HAP-1 (cell line): ENCODE measurements around the gene SORBS1.
A peak's percentile ranks its signal among the peaks of the same experiment; 100 is the strongest.

Source experiments
- DNase-seq, 2 experiments: peaks; one replicate each; pipeline ENCODE4 v3.0.0-alpha.2; 2016 to 2020; ENCODE audit warnings: low spot score in 2 of 2
- H3K27me3 ChIP-seq: fragments of 250-450 bp; sonication (Bioruptor Pico); 2 replicates; pipeline ENCODE4 v1.5.1; 2020; ENCODE audit warnings: low read depth, mild to moderate bottlenecking, moderate library complexity
- H3K36me3 ChIP-seq: fragments of 250-450 bp; sonication (Bioruptor Pico); replicated peaks from 2 replicates; pipeline ENCODE4 v1.5.1; 2020; ENCODE audit warnings: mild to moderate bottlenecking
- H3K4me1 ChIP-seq: fragments of 250-450 bp; sonication (Bioruptor Pico); 2 replicates; pipeline ENCODE4 v1.5.1; 2020; ENCODE audit warnings: mild to moderate bottlenecking
- H3K4me3 ChIP-seq: fragments of 250-450 bp; sonication (Bioruptor Pico); 2 replicates; pipeline ENCODE4 v1.5.1; 2020; ENCODE audit warnings: mild to moderate bottlenecking, moderate library complexity
- H3K9me3 ChIP-seq: fragments of 250-450 bp; sonication (Bioruptor Pico); 2 replicates; pipeline ENCODE4 v1.5.1; 2020; ENCODE audit warnings: mild to moderate bottlenecking, moderate library complexity
- in situ Hi-C: fragments of 300-500 bp; cut with MboI; formaldehyde crosslinking; loops from 3 replicates; pipeline ENCODE4 v1.14.3; 2020; ENCODE audit warnings: low sequenced_read_pairs, inconsistent platforms, mixed read lengths

Gene SORBS1

DNA sequence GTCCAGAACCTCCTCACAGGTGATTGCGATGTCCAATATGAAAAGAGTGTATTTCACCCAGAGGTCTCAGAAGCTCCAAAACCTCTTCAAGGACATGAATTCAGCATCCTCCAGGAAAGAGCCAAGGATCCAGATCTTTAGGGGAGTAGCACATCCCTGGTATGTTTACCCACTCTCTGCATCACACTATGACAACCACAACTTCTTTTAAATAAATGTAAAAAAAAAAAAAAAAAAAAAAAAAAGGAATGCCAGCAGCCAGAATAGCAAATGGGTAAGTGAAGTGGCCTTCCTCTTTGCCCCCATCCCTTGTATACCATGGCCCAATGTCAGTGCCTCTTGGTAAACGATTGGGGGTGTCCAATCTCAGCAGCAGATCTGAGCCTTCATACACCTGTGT is 67.3 kb downstream of the SORBS1 start:
- Histone ChIP-seq H3K9me3 (no peaks in the 10 kb centered on the region), H3K36me3 (no peaks in the 10 kb centered on the region), H3K4me3 (no peak overlapping the region), H3K27me3 (no peaks in the 10 kb centered on the region), H3K4me1 (no peaks in the 10 kb centered on the region)
- no peak for DNase-seq
- in situ Hi-C loops = no loop called here

DNA sequence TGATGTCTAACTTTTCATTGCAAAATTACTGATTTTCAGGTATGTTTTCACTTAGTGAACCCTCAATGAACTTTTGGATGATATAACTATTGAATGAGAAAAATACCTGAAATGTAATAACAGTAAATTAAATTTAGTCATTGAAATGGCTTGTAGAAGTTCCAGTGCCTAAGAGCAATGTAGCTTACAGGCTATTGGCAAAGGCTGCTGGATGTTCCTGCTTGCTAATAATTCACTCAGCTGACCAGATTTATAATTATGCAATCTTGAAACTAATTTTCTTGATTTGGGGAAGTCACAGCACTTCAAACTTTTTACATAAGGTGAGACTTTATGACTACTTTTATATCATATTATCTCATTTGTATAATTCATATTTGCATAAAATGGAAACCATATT is 73.2 kb downstream of the SORBS1 start:
- DNase-seq = no peak
- in situ Hi-C loops = no loop called here
- Histone ChIP-seq H3K27me3 (no peaks in the 10 kb centered on the region), H3K36me3 (no peaks in the 10 kb centered on the region), H3K4me1 (no peaks in the 10 kb centered on the region), H3K9me3 (no peaks in the 10 kb centered on the region), H3K4me3 (no peak overlapping the region)

DNA sequence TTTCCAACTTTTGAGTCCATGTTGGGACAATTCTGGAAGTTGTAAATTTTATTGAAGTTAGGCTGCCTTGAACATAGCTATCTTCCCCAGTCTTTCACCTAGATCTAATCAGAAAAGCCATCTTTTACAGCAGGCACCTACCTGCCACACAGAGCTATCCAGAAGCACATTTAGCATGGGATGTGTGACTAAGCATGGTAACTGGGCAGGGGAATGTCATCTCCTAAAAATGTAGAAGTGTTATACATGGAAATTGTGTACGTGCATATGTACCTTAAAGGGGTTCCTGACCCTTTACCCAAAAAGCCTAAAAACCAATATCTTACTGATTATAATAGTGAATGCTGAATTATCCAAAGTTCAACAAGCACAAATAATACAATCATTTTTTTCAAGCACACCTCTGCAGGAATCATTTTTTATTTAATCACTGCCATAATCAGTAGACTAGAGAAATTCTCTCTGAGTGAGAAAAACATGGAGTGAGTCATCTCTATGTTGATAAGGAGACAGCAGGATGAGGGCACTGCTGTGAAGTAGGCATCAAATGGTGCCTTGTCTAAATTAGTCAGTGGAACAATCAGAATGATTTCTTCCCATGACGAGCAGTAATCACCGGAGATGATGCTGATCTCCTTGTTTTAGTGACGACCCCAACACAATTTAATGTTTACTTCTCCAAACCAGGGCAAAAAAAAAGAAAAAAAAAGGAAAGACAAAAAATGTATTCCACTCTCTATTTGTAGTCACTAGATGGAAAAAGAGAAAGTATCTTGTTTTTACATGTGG is 75.9 kb downstream of the SORBS1 start:
- Histone ChIP-seq H3K36me3 (no peaks in the 10 kb centered on the region), H3K9me3 (no peaks in the 10 kb centered on the region), H3K4me3 (no peak overlapping the region), H3K27me3 (no peaks in the 10 kb centered on the region), H3K4me1 (no peaks in the 10 kb centered on the region)
- in situ Hi-C loops = no loop called here
- no peak for DNase-seq

DNA sequence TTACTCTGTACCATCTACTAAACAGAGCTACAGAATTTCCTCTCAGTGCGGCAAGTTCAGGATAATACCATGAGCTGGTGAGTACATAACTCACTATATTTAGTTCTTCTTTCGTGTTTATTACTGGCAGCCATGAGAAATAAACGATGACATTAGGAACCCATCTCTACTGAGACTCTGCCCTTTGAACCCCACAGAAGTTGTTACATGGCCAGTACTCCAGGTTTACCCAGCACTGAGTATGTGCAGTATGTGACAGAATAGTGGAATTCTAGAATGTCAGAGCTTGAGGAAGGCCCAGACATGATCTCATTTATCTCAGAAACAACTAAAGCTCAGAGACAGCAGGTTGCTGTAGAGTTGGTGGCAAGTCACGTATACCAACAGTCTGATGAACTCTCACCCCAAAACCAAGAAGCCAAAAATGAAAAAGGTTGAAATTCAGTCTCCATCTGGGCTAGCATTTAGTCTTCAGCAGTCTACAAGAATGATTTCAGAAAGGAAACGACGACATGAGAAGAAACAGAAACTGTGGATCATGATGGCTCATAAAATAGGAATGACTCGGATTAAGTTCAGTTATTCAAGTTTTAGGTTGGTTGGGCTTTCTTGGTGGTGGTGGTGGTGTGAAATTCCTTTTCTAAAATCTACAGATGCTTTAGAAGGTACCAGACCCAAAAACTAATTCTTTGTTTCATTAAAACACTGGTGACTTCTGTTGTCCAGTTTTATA is 78.5 kb downstream of the SORBS1 start:
- DNase-seq = no peak
- Histone ChIP-seq H3K27me3 (no peaks in the 10 kb centered on the region), H3K36me3 (no peaks in the 10 kb centered on the region), H3K9me3 (no peaks in the 10 kb centered on the region), H3K4me3 (no peak overlapping the region), H3K4me1 (no peaks in the 10 kb centered on the region)
- in situ Hi-C loops = no loop called here

DNA sequence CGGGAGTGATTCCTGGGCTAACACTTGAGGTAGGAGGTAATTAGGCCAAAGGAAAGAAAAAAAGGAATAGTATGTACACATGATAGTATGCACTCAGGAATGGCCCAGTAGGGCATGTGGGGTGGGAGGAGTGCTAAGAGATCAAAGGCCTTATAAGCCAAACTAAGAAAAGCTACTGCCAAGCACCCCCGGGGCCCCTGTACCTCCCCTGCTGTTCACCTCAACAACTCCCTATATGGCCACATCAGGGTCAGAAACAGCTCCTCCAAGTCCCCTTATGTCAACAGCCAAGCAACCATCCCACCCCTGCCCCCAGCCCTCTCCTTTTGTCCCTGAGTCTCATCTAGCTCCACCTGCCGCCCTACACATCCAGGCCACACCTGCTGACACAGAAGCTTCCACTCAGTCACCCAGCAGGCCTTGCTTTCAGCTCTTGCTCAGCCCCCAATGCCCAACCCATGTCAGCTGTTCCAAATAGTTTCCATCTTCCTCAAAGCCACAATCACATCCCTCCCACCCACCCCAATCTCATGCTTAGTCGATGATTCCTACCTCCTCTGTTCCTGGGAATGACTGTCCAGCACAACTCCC is 80.2 kb downstream of the SORBS1 start:
- H3K36me3 ChIP-seq = no peaks in the 10 kb centered on the region
- no peaks in the 10 kb centered on the region; the same call in 1 of the 2 replicates for H3K4me1 ChIP-seq
- H3K9me3 ChIP-seq = no peaks in the 10 kb centered on the region
- in situ Hi-C loops = no loop called here
- no peak overlapping the region for H3K4me3 ChIP-seq
- DNase-seq = no peak
- no peaks in the 10 kb centered on the region for H3K27me3 ChIP-seq

DNA sequence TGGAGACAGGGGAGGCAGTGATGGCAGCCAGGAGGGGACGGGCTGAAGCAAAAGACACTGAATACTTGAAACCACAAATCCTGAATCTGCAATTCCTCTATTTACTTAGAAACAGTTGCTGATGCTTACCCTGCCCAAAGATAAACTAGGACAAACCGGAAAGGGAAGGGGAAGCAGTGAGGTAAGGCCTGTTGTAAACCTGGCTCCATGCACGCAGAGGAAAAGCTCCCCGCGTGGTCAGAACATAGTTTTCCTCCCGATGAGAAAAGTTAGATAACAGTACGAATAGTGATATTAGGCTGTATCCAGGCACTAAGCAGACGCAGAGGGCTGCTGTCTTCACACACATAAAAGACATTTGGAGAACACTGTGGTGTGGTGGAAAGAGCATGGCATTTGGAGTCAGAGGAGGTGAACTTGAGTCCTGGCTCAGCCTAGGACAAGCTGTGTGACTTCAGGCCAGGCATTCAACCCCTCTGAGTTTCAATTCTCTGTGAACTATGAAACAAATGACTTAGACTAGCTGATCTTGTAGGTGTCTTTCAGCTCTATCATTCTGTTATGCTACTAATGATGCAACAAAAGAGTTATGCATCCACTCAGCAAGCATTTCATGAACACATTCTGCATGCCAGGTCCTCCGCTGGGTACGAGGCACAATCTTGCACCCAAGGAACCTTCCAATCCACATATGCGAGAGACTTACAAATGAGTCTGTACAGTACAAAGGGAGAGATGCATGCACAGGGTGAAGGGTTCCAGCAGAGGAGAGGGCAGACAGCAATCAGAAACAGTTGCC is 80.9 kb downstream of the SORBS1 start:
- Histone ChIP-seq H3K4me1 (no peaks in the 10 kb centered on the region; the same call in 1 of the 2 replicates), H3K36me3 (no peaks in the 10 kb centered on the region), H3K4me3 (no peak overlapping the region), H3K27me3 (no peaks in the 10 kb centered on the region), H3K9me3 (no peaks in the 10 kb centered on the region)
- no peak for DNase-seq
- in situ Hi-C loops = no loop called here

DNA sequence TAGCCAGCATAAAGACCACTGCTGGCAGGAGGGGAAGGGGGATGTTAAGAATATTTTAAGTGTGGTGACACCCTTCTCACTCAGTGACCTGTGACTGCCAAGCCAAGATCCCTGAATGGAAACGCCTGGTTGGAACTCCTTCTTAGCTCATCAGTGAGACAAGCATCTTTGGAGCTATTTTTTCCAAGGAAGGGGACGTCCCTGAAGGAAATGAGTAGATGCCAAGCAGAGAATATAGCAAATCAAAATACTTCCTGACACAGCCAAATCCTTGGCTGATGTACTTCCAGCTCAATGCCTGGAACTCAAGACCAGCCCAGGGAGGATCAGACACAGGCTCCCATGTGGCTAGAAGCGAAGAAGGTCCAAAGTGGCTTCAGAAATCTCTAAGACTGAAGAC is 82.2 kb downstream of the SORBS1 start:
- in situ Hi-C loops = no loop called here
- Histone ChIP-seq H3K9me3 (no peaks in the 10 kb centered on the region), H3K4me1 (no peaks in the 10 kb centered on the region; the same call in 1 of the 2 replicates), H3K27me3 (no peaks in the 10 kb centered on the region), H3K4me3 (no peak overlapping the region), H3K36me3 (no peaks in the 10 kb centered on the region)
- no peak for DNase-seq

DNA sequence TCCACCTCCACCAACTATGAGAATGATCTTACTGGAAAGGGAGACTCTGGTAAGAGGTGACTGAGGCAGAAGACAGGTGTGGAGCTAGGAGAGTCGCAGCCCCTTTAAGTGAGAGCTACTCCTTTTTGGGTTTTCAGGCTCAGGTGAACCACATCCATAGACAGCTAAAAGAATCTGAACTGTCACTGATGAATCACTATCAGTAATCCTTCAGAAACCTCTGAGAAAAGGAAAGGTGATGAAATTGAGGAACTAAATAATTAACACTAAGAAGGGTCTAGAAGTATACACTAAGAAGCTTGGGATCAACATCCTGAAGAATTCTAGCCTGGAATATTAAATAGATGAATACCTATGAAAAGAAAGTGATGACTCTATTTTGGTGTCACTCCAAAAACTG is 83.0 kb downstream of the SORBS1 start:
- no peak for DNase-seq
- no peaks in the 10 kb centered on the region for H3K36me3 ChIP-seq
- H3K4me1 ChIP-seq = no peaks in the 10 kb centered on the region; the same call in 1 of the 2 replicates
- no peaks in the 10 kb centered on the region for H3K27me3 ChIP-seq
- H3K9me3 ChIP-seq = no peaks in the 10 kb centered on the region
- in situ Hi-C loops = no loop called here
- H3K4me3 ChIP-seq = no peak overlapping the region

DNA sequence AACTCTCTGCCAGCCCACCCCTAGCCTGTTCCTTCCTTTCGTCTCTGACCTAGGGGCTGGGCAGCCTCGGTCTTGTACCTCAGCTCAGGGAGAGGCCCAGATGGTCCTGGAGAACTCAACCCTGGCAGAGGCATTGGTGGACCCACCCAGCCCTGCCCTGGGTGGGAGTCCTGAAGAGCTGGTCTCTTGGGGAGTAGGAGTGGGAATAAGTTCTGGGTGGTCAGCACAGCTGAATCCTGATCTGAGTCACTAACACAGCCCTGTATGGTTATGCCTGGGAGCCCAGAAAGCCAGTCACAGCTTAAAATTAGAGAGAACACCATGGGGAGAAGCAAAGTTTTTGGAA is 84.0 kb downstream of the SORBS1 start:
- in situ Hi-C loops = no loop called here
- DNase-seq = no peak
- Histone ChIP-seq H3K4me1 (no peaks in the 10 kb centered on the region; the same call in 1 of the 2 replicates), H3K9me3 (no peaks in the 10 kb centered on the region), H3K36me3 (no peaks in the 10 kb centered on the region), H3K27me3 (no peaks in the 10 kb centered on the region), H3K4me3 (no peak overlapping the region)

DNA sequence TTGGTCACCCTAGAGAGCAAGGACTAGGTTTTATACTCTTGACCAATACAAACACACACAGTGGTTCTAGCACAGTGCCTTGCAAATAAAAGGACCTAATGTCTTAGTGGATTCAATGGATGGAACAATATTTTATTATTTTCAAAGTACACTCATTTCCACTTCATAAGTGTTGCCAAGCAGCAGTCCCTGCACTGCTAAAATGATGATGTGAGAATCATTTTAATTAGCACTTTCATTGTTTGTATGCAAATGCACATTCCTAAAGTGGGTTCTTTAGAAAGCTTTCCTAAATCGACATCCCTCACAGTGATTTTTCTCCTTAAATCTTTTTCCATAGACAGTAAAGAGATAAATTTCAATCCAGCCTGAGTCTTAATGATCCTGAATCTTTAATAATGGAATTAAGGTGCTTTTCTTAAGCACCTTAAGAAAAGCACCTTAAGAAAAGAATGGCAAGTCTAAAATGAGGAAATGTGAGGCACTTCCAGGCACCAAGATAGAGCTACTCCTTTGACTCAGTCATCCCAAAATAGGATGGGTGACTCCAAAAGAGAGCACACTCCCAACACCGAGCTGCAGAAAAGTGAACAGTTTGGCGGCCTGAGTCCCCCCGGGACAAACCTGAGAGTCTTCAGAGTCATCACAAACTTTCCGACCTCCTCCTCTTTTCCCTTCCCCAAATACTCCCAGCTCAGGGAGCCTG is 84.5 kb downstream of the SORBS1 start:
- Histone ChIP-seq H3K4me1 (no peaks in the 10 kb centered on the region; the same call in 1 of the 2 replicates), H3K4me3 (no peak overlapping the region), H3K36me3 (no peaks in the 10 kb centered on the region), H3K27me3 (no peaks in the 10 kb centered on the region), H3K9me3 (no peaks in the 10 kb centered on the region)
- in situ Hi-C loops = no loop called here
- DNase-seq = peak in 1 of 2 experiments; percentile 4

DNA sequence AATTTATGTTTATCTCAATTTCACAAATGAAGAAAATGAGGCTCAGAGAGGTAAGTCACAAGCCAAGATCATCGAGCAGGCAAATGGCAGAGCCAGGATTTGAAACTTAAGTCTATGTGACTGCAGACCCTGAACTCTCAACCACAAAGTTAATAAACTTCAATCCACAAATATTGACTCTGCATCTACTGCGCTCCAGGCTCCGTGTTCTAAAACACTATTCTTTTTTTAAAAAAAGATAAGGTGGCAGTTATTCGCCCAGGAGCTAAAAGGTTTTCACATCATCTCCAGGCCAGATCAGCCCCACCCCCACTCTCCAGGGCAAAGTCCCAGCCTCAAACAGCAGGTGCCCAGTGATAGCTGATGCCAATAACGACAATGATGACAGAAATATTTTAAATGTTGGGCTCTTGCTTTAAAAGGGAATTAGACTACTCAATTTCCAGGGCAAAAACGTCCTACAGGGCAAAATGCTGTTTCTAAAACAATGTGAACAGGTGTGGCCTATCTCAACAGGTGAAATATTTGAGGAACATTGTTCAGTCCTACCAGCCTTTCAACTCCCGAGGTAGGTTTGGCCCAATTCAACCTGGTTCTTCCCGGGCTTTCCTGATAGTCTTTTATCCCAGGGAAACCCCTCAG is 85.2 kb downstream of the SORBS1 start:
- Histone ChIP-seq H3K9me3 (no peaks in the 10 kb centered on the region), H3K36me3 (no peaks in the 10 kb centered on the region), H3K27me3 (no peaks in the 10 kb centered on the region), H3K4me1 (no peaks in the 10 kb centered on the region; the same call in 1 of the 2 replicates), H3K4me3 (no peak overlapping the region)
- DNase-seq = no peak
- in situ Hi-C loops = no loop called here

DNA sequence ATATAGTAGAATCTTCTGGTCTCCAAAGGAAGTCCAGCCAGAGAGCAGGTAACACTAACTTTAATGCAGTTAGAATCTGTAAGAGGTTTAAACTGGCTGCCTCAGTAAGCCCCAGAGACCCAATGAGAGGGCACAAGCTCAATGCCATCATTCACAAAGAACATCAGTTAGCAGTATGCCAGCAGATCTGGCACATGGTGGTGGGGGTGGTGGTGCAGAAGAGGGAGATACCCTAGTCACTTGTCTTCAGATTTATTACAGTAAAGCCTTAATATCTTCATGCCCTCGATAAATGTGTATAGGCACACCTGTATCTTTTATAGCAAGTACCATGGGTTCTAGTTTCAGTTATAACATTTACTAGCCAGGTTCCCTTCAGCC is 86.2 kb downstream of the SORBS1 start:
- Histone ChIP-seq H3K27me3 (no peaks in the 10 kb centered on the region), H3K36me3 (no peaks in the 10 kb centered on the region), H3K9me3 (no peaks in the 10 kb centered on the region), H3K4me1 (no peaks in the 10 kb centered on the region; the same call in 1 of the 2 replicates), H3K4me3 (no peak overlapping the region)
- DNase-seq = no peak
- in situ Hi-C loops = no loop called here
